ENCODE results near the gene DGKD.
"Not testable (repeated sequence)": the region's sequence is repeated elsewhere in the genome, so short reads cannot be mapped to it uniquely, and the experiment has no call there.

DGKD gene

GRCh38 chr2:233362742-233363141 is 8.4 kb downstream of the DGKD start:
- DNase-seq: no peak

GRCh38 chr2:233363744-233364235 is 9.5 kb downstream of the DGKD start:
- DNase-seq: no peak

GRCh38 chr2:233365861-233366520 is 11.7 kb downstream of the DGKD start:
- DNase-seq: no peak

- DNase-seq: no peak
Measured at GRCh38 chr2:233367586-233367985, 13.3 kb downstream of the DGKD start.

GRCh38 chr2:233368756-233369155 is 14.5 kb downstream of the DGKD start:
- DNase-seq: no peak

GRCh38 chr2:233369462-233369861 is 15.2 kb downstream of the DGKD start:
- DNase-seq: no peak

- no peak for DNase-seq
Measured at GRCh38 chr2:233369897-233370685, 15.8 kb downstream of the DGKD start.

- no peak for DNase-seq
Measured at GRCh38 chr2:233371641-233372040, 17.3 kb downstream of the DGKD start.

GRCh38 chr2:233372855-233373254 is 18.6 kb downstream of the DGKD start:
- no peak for DNase-seq

GRCh38 chr2:233373316-233373715 is 19.0 kb downstream of the DGKD start:
- DNase-seq: no peak

- DNase-seq: not testable (repeated sequence)
Measured at GRCh38 chr2:233374776-233375175, 20.5 kb downstream of the DGKD start.

GRCh38 chr2:233375490-233376314 is 21.4 kb downstream of the DGKD start:
- no peak for DNase-seq

GRCh38 chr2:233379034-233379433 is 24.7 kb downstream of the DGKD start:
- no peak for DNase-seq

GRCh38 chr2:233379441-233379840 is 25.1 kb downstream of the DGKD start:
- no peak for DNase-seq

GRCh38 chr2:233380132-233380895 is 26.0 kb downstream of the DGKD start:
- no peak for DNase-seq

- no peak for DNase-seq
Measured at GRCh38 chr2:233380995-233381637, 26.8 kb downstream of the DGKD start.

GRCh38 chr2:233381638-233381995 is 27.3 kb downstream of the DGKD start:
- no peak for DNase-seq

GRCh38 chr2:233384015-233384414 is 29.7 kb downstream of the DGKD start:
- peak; percentile 16 for DNase-seq

GRCh38 chr2:233384811-233385488 is 30.7 kb downstream of the DGKD start:
- no peak for DNase-seq

- DNase-seq: peak; percentile 65
Measured at GRCh38 chr2:233385489-233386044, 31.3 kb downstream of the DGKD start.

GRCh38 chr2:233386382-233387041 is 32.2 kb downstream of the DGKD start:
- DNase-seq: peak; percentile 47

Data from hematopoietic multipotent progenitor cell treated with erythropoietin and hydrocortisone succinate and interleukin-3 and kit ligand, for 8 days (in vitro differentiated cells).